Pancreas (tissue), 10 donors: Measurements from ENCODE around the gene P3H3. TPM values are rescaled to one million over a fixed set of nuclear protein-coding genes. Genes with fewer than 3 reads are reported as not detected.
"Not testable (repeated sequence)": the region's sequence is repeated elsewhere in the genome, so short reads cannot be mapped to it uniquely, and the experiment has no call there.

ENCODE experiments used
- ATAC-seq, 4 donors: fragments of 200-7000 bp; cut with Tn5 transposase; one replicate each; pipeline versions ENCODE4 v1.8.0 to v1.9.1; 2020; ENCODE audit warnings: mild to moderate bottlenecking in 4 of 4, moderate library complexity in 4 of 4
- DNase-seq, 6 donors: peaks; one replicate each; pipeline ENCODE4 v3.0.0-alpha.2; 2020
- FAIRE-seq: peaks from 2 replicates; lab custom pipeline; 2012; peaks lifted over from hg19 to GRCh38; lab: Jason Lieb, UNC
- H3K27ac ChIP-seq, 4 donors: fragments of 200-600 bp; sonication (generic); 1 replicate in 3 of 4; 2 replicates in 1 of 4; pipeline versions ENCODE4 v1.5.0 to v1.8.0; 2020
- H3K27me3 ChIP-seq, 4 donors: fragments of 200-600 bp; one replicate each; pipeline ENCODE4 v1.8.0; 2021
- H3K36me3 ChIP-seq, 3 donors: fragments of 200-600 bp; sonication (generic) in 1 of 3; one replicate each; pipeline versions ENCODE4 v1.5.0 to v1.8.0; 2020 to 2021
- H3K4me1 ChIP-seq, 3 donors: fragments of 200-600 bp; one replicate each; pipeline ENCODE4 v1.8.0; 2021
- H3K4me3 ChIP-seq, 4 donors: fragments of 200-600 bp; sonication (generic) in 2 of 4; one replicate each; pipeline versions ENCODE4 v1.5.0 to v1.8.0; 2020 to 2021
- H3K9me3 ChIP-seq, 4 donors: fragments of 200-600 bp; one replicate each; pipeline ENCODE4 v1.8.0; 2021
- CTCF ChIP-seq, 4 donors: fragments of 200-600 bp; sonication (generic) in 3 of 4; IDR thresholded peaks; one replicate each; pipeline versions ENCODE4 v1.5.0 to v1.8.0; 2021; ENCODE audit warnings: antibody characterized with exemption in 4 of 4
- WGBS, 2 donors: extraction: QIAGEN DNeasy Blood & Tissue Kit; methylation state at CpG; one replicate each; pipeline ENCODE4 v1.1.7; 2013; 5-methylcytosine and 5-hydroxymethylcytosine counted together
- intact Hi-C, 3 donors: fragments of 100-400 bp; cut with DNase I; formaldehyde crosslinking; loops; one replicate each; pipeline versions ENCODE4 v1.11.1 to v1.14.2; 2022
- polyA plus RNA-seq, 2 donors: library from polyadenylated mRNA; stranded (reverse); fragments of 200-250 nt; gene quantifications; one replicate each; pipeline ENCODE4 v1.2.3, GENCODE V29; 2013
- total RNA-seq, 6 donors: library from RNA; stranded (reverse); fragmentation: NEBNext Ultra II Directional in 4 of 6; extraction: Animal tissue kit (Norgen Biotek cat#: 25700) in 4 of 6; gene quantifications; one replicate each; pipeline versions ENCODE4 v1.2.1 to v1.2.4, GENCODE V29; 2021 to 2023
- donor health status: healthy with polysubstance abuse.
- donor health status: DM: no; HTN: no; CAD: no; lungs with moderate emphysema.
- donor health status: DM: no; HTN: no; CAD: no.
- donor health status: control.
- donor health status: control.
- donor health status: Bipolar disorder and iron deficiency.
- donor health status: DM: yes; HTN: yes; CAD: no.
- donor health status: DM: no; HTN: no; CAD: no.
- donor health status: DM: no; HTN: no; CAD: no.
- donor health status: DM: yes; HTN: yes; CAD: no.

Gene P3H3
- total and polyA plus RNA-seq, 8 donors: 5.6 to 32.8 (median 10.2) TPM

- Histone ChIP-seq H3K4me1 (peaks cover 9 to 23% (median 13%) of the 10 kb centered on the region in 3 donors), H3K27ac (peak within 1 kb of the TSS; percentile 31 to 81 (median 64)), H3K27me3 (no peaks in the 10 kb centered on the region), H3K36me3 (peaks cover 0 to 11% (median 0%) of the 10 kb centered on the region in 3 donors), H3K4me3 (peak within 1 kb of the TSS; percentile 67 to 82 (median 78)), H3K9me3 (no peaks in the 10 kb centered on the region)
- TF ChIP-seq CTCF (IDR thresholded peaks at IDR 0.05): no peak
- intact Hi-C loops: no loop called here
- WGBS, 2 donors: 0 to 1% methylated on average over 46 to 66 of the region's 66 CpGs
- FAIRE-seq (no peak), DNase-seq (peak; percentile 97 to 100 (median 98)), ATAC-seq (peak; percentile 91 to 94 (median 92))
These were observed 45.1 kb downstream of the P3H3 start, which contains the start of gene SPSB2 for GRCh38 chr12:6873094-6874014. Gene SPSB2, minus strand, starts transcription at chr12:6873303. Its CDS starts 402 bp downstream, at chr12:6872901.

GRCh38 chr12:6874015-6874368, 45.8 kb downstream of the P3H3 start:
- peak overlapping the region in 3 of 4 donors; percentile 53 to 81 (median 74) for H3K27ac ChIP-seq
- H3K36me3 ChIP-seq: peaks cover 0 to 11% (median 0%) of the 10 kb centered on the region in 3 donors
- intact Hi-C loops, H3K9me3 ChIP-seq, H3K27me3 ChIP-seq, FAIRE-seq, ATAC-seq: not testable (repeated sequence)
- WGBS, 2 donors: 51 to 53% methylated on average over 9 of the region's 9 CpGs
- H3K4me1 ChIP-seq: peaks cover 7 to 19% (median 9%) of the 10 kb centered on the region in 3 donors
- H3K4me3 ChIP-seq: peak overlapping the region; percentile 67 to 82 (median 78)
- DNase-seq: peak in 1 of 6 donors; percentile 11

- WGBS, 2 donors: 88 to 95% methylated on average over 11 of the region's 11 CpGs
- DNase-seq, H3K9me3 ChIP-seq, FAIRE-seq, H3K27ac ChIP-seq, H3K4me3 ChIP-seq, H3K4me1 ChIP-seq, H3K36me3 ChIP-seq, intact Hi-C loops, H3K27me3 ChIP-seq, ATAC-seq: not testable (repeated sequence)
These were observed 51.6 kb downstream of the P3H3 start for GRCh38 chr12:6879824-6880223.

- H3K4me3 ChIP-seq: no peak overlapping the region
- no peaks in the 10 kb centered on the region for H3K27me3 ChIP-seq
- peaks cover 0 to 4% (median 0%) of the 10 kb centered on the region in 3 donors for H3K4me1 ChIP-seq
- ATAC-seq: no peak
- intact Hi-C loops: no loop called here
- WGBS, 2 donors: 94 to 96% methylated on average over 5 of the region's 5 CpGs
- no peaks in the 10 kb centered on the region for H3K9me3 ChIP-seq
- no peak for FAIRE-seq
- no peak for DNase-seq
- no peaks in the 10 kb centered on the region for H3K36me3 ChIP-seq
- no peak overlapping the region for H3K27ac ChIP-seq
- no peak for TF ChIP-seq CTCF (IDR thresholded peaks at IDR 0.05)
These were observed 55.0 kb downstream of the P3H3 start for GRCh38 chr12:6883252-6883651.

- FAIRE-seq: no peak
- no peaks in the 10 kb centered on the region for H3K27me3 ChIP-seq
These were observed 55.5 kb downstream of the P3H3 start for GRCh38 chr12:6883683-6884082.

More at GRCh38 chr12:6883683-6884082, 55.5 kb downstream of the P3H3 start:
- DNase-seq (no peak), ATAC-seq (no peak)
- TF ChIP-seq CTCF (IDR thresholded peaks at IDR 0.05): no peak
- Histone ChIP-seq H3K36me3 (no peaks in the 10 kb centered on the region), H3K9me3 (no peaks in the 10 kb centered on the region), H3K4me1 (peaks cover 0 to 4% (median 0%) of the 10 kb centered on the region in 3 donors), H3K27ac (no peak overlapping the region), H3K4me3 (no peak overlapping the region)
- intact Hi-C loops: no loop called here
- 89 to 95% methylated on average over 11 of the region's 11 CpGs for WGBS, 2 donors
